ENCODE measurements around the gene GNAL.

The GNAL gene

GRCh38 chr18:11860594-11861450, 171.8 kb downstream of the GNAL start:
- H3K9me3 ChIP-seq (ENCODE audit: low read depth, low read length): no peaks in the 10 kb centered on the region
- H3K9ac ChIP-seq (ENCODE audit: insufficient read length): no peak overlapping the region
- no peaks in the 10 kb centered on the region for H3K36me3 ChIP-seq (ENCODE audit: insufficient read depth, low read length)
- TF ChIP-seq EZH2 (IDR thresholded peaks at IDR 0.05): no peak
- no peak for TF ChIP-seq POLR2AphosphoS5 (IDR thresholded peaks at IDR 0.05; ENCODE audit: borderline replicate concordance, low read depth, low read length)
- no peak for TF ChIP-seq FOXP2 (optimal IDR thresholded peaks at IDR 0.05; ENCODE audit: control extremely low read depth, extremely low read length, insufficient read depth)
- H3K4me3 ChIP-seq: no peak overlapping the region
- DNase-seq (ENCODE audit: low read depth, low spot score): no peak
- no peak overlapping the region for H3K27ac ChIP-seq

GRCh38 chr18:11861583-11862288, 172.7 kb downstream of the GNAL start:
- H3K9me3 ChIP-seq (ENCODE audit: low read depth, low read length): no peaks in the 10 kb centered on the region
- H3K9ac ChIP-seq (ENCODE audit: insufficient read length): no peak overlapping the region
- H3K4me3 ChIP-seq: no peak overlapping the region
- DNase-seq (ENCODE audit: low read depth, low spot score): no peak
- H3K36me3 ChIP-seq (ENCODE audit: insufficient read depth, low read length): no peaks in the 10 kb centered on the region
- no peak overlapping the region for H3K27ac ChIP-seq
- TF ChIP-seq FOXP2 (optimal IDR thresholded peaks at IDR 0.05; ENCODE audit: control extremely low read depth, extremely low read length, insufficient read depth) (no peak), POLR2AphosphoS5 (IDR thresholded peaks at IDR 0.05; ENCODE audit: borderline replicate concordance, low read depth, low read length) (no peak), EZH2 (IDR thresholded peaks at IDR 0.05) (no peak)

- Histone ChIP-seq H3K27ac (no peak overlapping the region), H3K9me3 (ENCODE audit: low read depth, low read length) (no peaks in the 10 kb centered on the region), H3K36me3 (ENCODE audit: insufficient read depth, low read length) (no peaks in the 10 kb centered on the region), H3K9ac (ENCODE audit: insufficient read length) (no peak overlapping the region), H3K4me3 (no peak overlapping the region)
- DNase-seq (ENCODE audit: low read depth, low spot score): no peak
- TF ChIP-seq POLR2AphosphoS5 (IDR thresholded peaks at IDR 0.05; ENCODE audit: borderline replicate concordance, low read depth, low read length) (no peak), EZH2 (IDR thresholded peaks at IDR 0.05) (no peak), FOXP2 (optimal IDR thresholded peaks at IDR 0.05; ENCODE audit: control extremely low read depth, extremely low read length, insufficient read depth) (no peak)
These were observed 173.5 kb downstream of the GNAL start for GRCh38 chr18:11862468-11863137.

GRCh38 chr18:11864471-11864870, 175.4 kb downstream of the GNAL start:
- no peaks in the 10 kb centered on the region for H3K9me3 ChIP-seq (ENCODE audit: low read depth, low read length)
- no peak overlapping the region for H3K9ac ChIP-seq (ENCODE audit: insufficient read length)
- DNase-seq (ENCODE audit: low read depth, low spot score): no peak
- H3K27ac ChIP-seq: no peak overlapping the region
- H3K36me3 ChIP-seq (ENCODE audit: insufficient read depth, low read length): no peaks in the 10 kb centered on the region
- H3K4me3 ChIP-seq: no peak overlapping the region
- TF ChIP-seq POLR2AphosphoS5 (IDR thresholded peaks at IDR 0.05; ENCODE audit: borderline replicate concordance, low read depth, low read length) (no peak), FOXP2 (optimal IDR thresholded peaks at IDR 0.05; ENCODE audit: control extremely low read depth, extremely low read length, insufficient read depth) (no peak), EZH2 (IDR thresholded peaks at IDR 0.05) (no peak)

GRCh38 chr18:11865071-11865470, 176.0 kb downstream of the GNAL start:
- no peak for DNase-seq (ENCODE audit: low read depth, low spot score)
- Histone ChIP-seq H3K36me3 (ENCODE audit: insufficient read depth, low read length) (no peaks in the 10 kb centered on the region), H3K9ac (ENCODE audit: insufficient read length) (no peak overlapping the region), H3K27ac (no peak overlapping the region), H3K4me3 (no peak overlapping the region), H3K9me3 (ENCODE audit: low read depth, low read length) (no peaks in the 10 kb centered on the region)
- TF ChIP-seq EZH2 (IDR thresholded peaks at IDR 0.05) (no peak), POLR2AphosphoS5 (IDR thresholded peaks at IDR 0.05; ENCODE audit: borderline replicate concordance, low read depth, low read length) (no peak), FOXP2 (optimal IDR thresholded peaks at IDR 0.05; ENCODE audit: control extremely low read depth, extremely low read length, insufficient read depth) (no peak)

- H3K9me3 ChIP-seq (ENCODE audit: low read depth, low read length): no peaks in the 10 kb centered on the region
- H3K27ac ChIP-seq: no peak overlapping the region
- no peak for DNase-seq (ENCODE audit: low read depth, low spot score)
- H3K9ac ChIP-seq (ENCODE audit: insufficient read length): no peak overlapping the region
- H3K4me3 ChIP-seq: no peak overlapping the region
- no peaks in the 10 kb centered on the region for H3K36me3 ChIP-seq (ENCODE audit: insufficient read depth, low read length)
- no peak for TF ChIP-seq FOXP2 (optimal IDR thresholded peaks at IDR 0.05; ENCODE audit: control extremely low read depth, extremely low read length, insufficient read depth)
These were observed 177.3 kb downstream of the GNAL start for GRCh38 chr18:11866329-11866728.

GRCh38 chr18:11866764-11867163, 177.7 kb downstream of the GNAL start:
- no peak for DNase-seq (ENCODE audit: low read depth, low spot score)
- no peaks in the 10 kb centered on the region for H3K9me3 ChIP-seq (ENCODE audit: low read depth, low read length)
- H3K27ac ChIP-seq: no peak overlapping the region
- no peaks in the 10 kb centered on the region for H3K36me3 ChIP-seq (ENCODE audit: insufficient read depth, low read length)
- H3K4me3 ChIP-seq: no peak overlapping the region
- no peak overlapping the region for H3K9ac ChIP-seq (ENCODE audit: insufficient read length)
- TF ChIP-seq FOXP2 (optimal IDR thresholded peaks at IDR 0.05; ENCODE audit: control extremely low read depth, extremely low read length, insufficient read depth) (no peak), POLR2AphosphoS5 (IDR thresholded peaks at IDR 0.05; ENCODE audit: borderline replicate concordance, low read depth, low read length) (no peak), EZH2 (IDR thresholded peaks at IDR 0.05) (no peak)

GRCh38 chr18:11868230-11868629, 179.2 kb downstream of the GNAL start:
- TF ChIP-seq EZH2 (IDR thresholded peaks at IDR 0.05): no peak
- TF ChIP-seq POLR2AphosphoS5 (IDR thresholded peaks at IDR 0.05; ENCODE audit: borderline replicate concordance, low read depth, low read length): no peak
- no peak for TF ChIP-seq FOXP2 (optimal IDR thresholded peaks at IDR 0.05; ENCODE audit: control extremely low read depth, extremely low read length, insufficient read depth)
- Histone ChIP-seq H3K9me3 (ENCODE audit: low read depth, low read length) (no peaks in the 10 kb centered on the region), H3K36me3 (ENCODE audit: insufficient read depth, low read length) (no peaks in the 10 kb centered on the region), H3K4me3 (no peak overlapping the region), H3K9ac (ENCODE audit: insufficient read length) (no peak overlapping the region), H3K27ac (no peak overlapping the region)
- DNase-seq (ENCODE audit: low read depth, low spot score): no peak
